Left lung (tissue), 10 donors: Measurements from ENCODE around the gene PTGDR2. TPM values are rescaled to one million over a fixed set of nuclear protein-coding genes. Genes with fewer than 3 reads are reported as not detected.
A peak's percentile ranks its signal among the peaks of the same experiment; 100 is the strongest.

Source experiments
- ATAC-seq: fragments of 200-7000 bp; cut with Tn5 transposase; one replicate; pipeline ENCODE4 v1.9.1; 2020; ENCODE audit warnings: moderate library complexity
- DNase-seq, 4 donors: peaks; one replicate each; pipeline ENCODE4 v3.0.0-alpha.2; 2013 to 2020
- H3K27ac ChIP-seq, 2 donors: fragments of 200-600 bp; sonication (generic) in 1 of 2; one replicate each; pipeline versions ENCODE4 v1.5.0 to v1.8.0; 2020 to 2021
- H3K27me3 ChIP-seq, 2 donors: fragments of 200-600 bp; sonication (generic) in 1 of 2; one replicate each; pipeline versions ENCODE4 v1.5.0 to v1.8.0; 2020 to 2021
- H3K36me3 ChIP-seq, 2 donors: fragments of 200-600 bp; sonication (generic) in 1 of 2; one replicate each; pipeline versions ENCODE4 v1.5.0 to v1.8.0; 2020 to 2021
- H3K4me1 ChIP-seq, 2 donors: fragments of 200-600 bp; one replicate each; pipeline ENCODE4 v1.8.0; 2021
- H3K4me3 ChIP-seq, 2 donors: fragments of 200-600 bp; sonication (generic) in 1 of 2; one replicate each; pipeline versions ENCODE4 v1.5.0 to v1.8.0; 2020 to 2021; ENCODE audit warnings: mild to moderate bottlenecking in 1 of 2
- H3K9me3 ChIP-seq, 2 donors: fragments of 200-600 bp; sonication (generic) in 1 of 2; one replicate each; pipeline versions ENCODE4 v1.5.0 to v1.8.0; 2020 to 2021
- intact Hi-C, 2 donors: fragments of 100-400 bp; cut with DNase I; formaldehyde crosslinking; loops; one replicate each; pipeline versions ENCODE4 v1.11.2 to v1.14.2; 2022
- polyA plus RNA-seq, 6 donors: library from polyadenylated mRNA; unstranded; fragments of 120-200 nt; gene quantifications; one replicate each; pipeline ENCODE4 v1.2.1, GENCODE V29; 2013; ENCODE audit not compliant: insufficient read length in 6 of 6
- total RNA-seq, 2 donors: library from RNA; stranded (reverse); fragmentation: NEBNext Ultra II Directional; extraction: Animal tissue kit (Norgen Biotek cat#: 25700); gene quantifications; one replicate each; pipeline ENCODE4 v1.2.1, GENCODE V29; 2021
- TF ChIP-seq, protein P1 (sequence below), 2 donors: fragments of 200-600 bp; sonication (generic) in 1 of 2; IDR thresholded peaks; one replicate each; pipeline versions ENCODE4 v1.5.0 to v1.8.0; 2021; ENCODE audit warnings: antibody characterized with exemption in 2 of 2
- donor health status: DM: no; HTN: yes; CAD: no.
- donor health status: DM: no; HTN: no; CAD: no.

The PTGDR2 gene
- total and polyA plus RNA-seq, 8 donors = 0.17 to 0.41 (median 0.21) TPM; not detected in 1

DNA sequence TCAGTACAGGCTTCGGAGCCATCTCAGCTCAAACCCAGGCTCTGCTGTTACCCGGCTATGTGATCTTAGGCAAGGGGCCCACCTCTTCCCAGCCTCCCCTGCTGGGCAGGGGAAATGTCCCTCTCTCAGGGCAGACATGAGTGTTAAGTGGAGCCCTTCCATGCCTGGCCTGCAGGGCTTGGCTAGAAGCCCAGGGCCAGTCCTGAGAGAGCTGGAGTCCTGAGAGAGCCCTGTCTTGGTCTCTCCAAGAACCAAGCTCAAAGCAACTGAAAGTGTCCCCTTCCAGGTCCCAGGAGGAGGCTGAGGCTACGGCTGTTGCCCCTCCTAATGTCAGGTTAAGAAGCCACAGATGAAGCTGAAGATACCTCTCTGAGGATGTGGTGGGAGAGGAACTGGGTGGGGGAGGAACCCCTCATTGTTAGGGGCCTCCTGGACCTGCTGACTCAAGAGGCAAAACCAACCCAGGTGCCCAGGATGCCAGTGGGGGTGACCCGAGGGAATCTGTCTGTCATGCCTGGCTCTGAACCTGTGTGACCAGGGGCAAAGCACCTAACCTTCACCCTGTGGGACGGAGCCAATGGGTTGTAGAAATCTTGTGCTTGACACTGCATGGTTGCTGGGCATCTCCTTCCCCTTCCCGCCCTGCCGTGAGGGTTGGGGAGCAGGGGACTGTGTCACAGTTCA lies 15.8 kb upstream of the PTGDR2 start:
- H3K4me3 ChIP-seq = no peak overlapping the region
- TF ChIP-seq, protein P1, sequence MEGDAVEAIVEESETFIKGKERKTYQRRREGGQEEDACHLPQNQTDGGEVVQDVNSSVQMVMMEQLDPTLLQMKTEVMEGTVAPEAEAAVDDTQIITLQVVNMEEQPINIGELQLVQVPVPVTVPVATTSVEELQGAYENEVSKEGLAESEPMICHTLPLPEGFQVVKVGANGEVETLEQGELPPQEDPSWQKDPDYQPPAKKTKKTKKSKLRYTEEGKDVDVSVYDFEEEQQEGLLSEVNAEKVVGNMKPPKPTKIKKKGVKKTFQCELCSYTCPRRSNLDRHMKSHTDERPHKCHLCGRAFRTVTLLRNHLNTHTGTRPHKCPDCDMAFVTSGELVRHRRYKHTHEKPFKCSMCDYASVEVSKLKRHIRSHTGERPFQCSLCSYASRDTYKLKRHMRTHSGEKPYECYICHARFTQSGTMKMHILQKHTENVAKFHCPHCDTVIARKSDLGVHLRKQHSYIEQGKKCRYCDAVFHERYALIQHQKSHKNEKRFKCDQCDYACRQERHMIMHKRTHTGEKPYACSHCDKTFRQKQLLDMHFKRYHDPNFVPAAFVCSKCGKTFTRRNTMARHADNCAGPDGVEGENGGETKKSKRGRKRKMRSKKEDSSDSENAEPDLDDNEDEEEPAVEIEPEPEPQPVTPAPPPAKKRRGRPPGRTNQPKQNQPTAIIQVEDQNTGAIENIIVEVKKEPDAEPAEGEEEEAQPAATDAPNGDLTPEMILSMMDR (IDR thresholded peaks at IDR 0.05) = no peak
- peaks cover 0 to 7% of the 10 kb centered on the region in 2 donors for H3K27me3 ChIP-seq
- H3K4me1 ChIP-seq = peaks cover 0 to 14% of the 10 kb centered on the region in 2 donors
- intact Hi-C loops = no loop called here
- ATAC-seq (peak; percentile 64), DNase-seq (no peak)
- H3K36me3 ChIP-seq = no peaks in the 10 kb centered on the region
- H3K27ac ChIP-seq = no peak overlapping the region
- no peaks in the 10 kb centered on the region for H3K9me3 ChIP-seq

DNA sequence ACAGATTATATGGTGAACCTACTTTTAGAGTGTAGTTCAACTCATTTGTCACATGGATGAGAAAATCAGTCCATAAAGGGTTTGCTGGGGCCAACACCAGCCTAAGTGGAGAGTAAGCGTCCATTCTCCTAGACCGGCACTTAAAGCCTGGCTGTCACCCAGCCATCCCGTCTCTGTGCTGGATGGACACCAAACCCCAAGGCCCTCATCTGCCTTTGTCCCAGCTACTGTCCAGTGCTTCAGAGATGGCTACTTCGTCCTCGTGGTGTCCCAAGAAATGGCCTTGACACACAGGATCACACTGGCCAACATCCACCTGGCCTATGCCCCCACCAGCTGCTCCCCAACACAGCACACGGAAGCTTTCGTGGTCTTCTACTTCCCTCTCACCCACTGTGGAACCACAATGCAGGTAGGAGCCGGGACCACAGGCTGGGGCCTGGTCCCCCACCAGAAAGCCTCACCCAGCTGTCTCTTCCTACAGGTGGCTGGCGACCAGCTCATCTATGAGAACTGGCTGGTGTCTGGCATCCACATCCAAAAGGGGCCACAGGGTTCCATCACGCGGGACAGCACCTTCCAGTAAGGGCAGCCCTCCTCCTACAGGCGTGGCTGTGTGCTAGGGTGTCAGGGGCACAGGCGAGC lies 15.1 kb upstream of the PTGDR2 start:
- intact Hi-C loops = no loop called here
- H3K9me3 ChIP-seq = no peaks in the 10 kb centered on the region
- H3K27me3 ChIP-seq = peaks cover 0 to 7% of the 10 kb centered on the region in 2 donors
- DNase-seq (no peak), ATAC-seq (no peak)
- no peaks in the 10 kb centered on the region for H3K36me3 ChIP-seq
- H3K4me3 ChIP-seq = no peak overlapping the region
- TF ChIP-seq, protein P1 (IDR thresholded peaks at IDR 0.05) = no peak
- no peak overlapping the region for H3K27ac ChIP-seq
- peaks cover 0 to 14% of the 10 kb centered on the region in 2 donors for H3K4me1 ChIP-seq

DNA sequence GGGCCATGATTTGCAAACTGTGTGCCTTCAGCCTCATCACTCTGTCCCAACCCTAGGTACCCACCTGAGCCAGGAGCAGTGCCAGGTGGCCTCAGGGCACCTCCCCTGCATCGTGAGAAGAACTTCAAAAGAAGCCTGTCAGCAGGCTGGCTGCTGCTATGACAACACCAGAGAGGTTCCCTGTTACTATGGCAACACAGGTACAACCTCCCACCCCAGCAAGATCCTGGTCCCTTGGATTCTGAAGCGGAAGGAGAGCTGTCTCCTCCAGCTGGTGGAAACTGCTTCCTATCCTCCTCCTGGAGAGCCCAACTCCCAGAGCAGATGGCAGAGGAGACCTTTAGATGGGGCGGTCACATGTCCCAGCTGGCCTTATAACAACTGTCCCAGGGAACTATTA lies 14.5 kb upstream of the PTGDR2 start:
- H3K4me3 ChIP-seq = no peak overlapping the region
- intact Hi-C loops = no loop called here
- no peak overlapping the region for H3K27ac ChIP-seq
- H3K36me3 ChIP-seq = no peaks in the 10 kb centered on the region
- H3K9me3 ChIP-seq = no peaks in the 10 kb centered on the region
- H3K4me1 ChIP-seq = peaks cover 0 to 14% of the 10 kb centered on the region in 2 donors
- TF ChIP-seq, protein P1 (IDR thresholded peaks at IDR 0.05) = no peak
- no peak for DNase-seq
- no peak for ATAC-seq
- H3K27me3 ChIP-seq = peaks cover 0 to 7% of the 10 kb centered on the region in 2 donors

DNA sequence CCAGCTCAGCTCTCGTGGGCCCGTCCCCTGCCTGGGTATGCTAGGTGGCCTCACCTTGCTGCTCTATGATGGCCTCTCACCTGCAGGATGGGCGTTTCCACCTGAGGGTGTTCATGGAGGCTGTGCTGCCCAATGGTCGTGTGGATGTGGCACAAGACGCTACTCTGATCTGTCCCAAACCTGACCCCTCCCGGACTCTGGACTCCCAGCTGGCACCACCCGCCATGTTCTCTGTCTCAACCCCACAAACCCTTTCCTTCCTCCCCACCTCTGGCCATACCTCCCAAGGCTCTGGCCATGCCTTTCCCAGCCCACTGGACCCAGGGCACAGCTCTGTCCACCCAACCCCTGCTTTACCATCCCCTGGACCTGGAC lies 13.7 kb upstream of the PTGDR2 start:
- Histone ChIP-seq H3K4me1 (peaks cover 0 to 14% of the 10 kb centered on the region in 2 donors), H3K27ac (no peak overlapping the region), H3K27me3 (peaks cover 0 to 7% of the 10 kb centered on the region in 2 donors), H3K9me3 (no peaks in the 10 kb centered on the region), H3K36me3 (no peaks in the 10 kb centered on the region), H3K4me3 (no peak overlapping the region)
- intact Hi-C loops = no loop called here
- TF ChIP-seq, protein P1 (IDR thresholded peaks at IDR 0.05) = no peak
- DNase-seq (no peak), ATAC-seq (no peak)

DNA sequence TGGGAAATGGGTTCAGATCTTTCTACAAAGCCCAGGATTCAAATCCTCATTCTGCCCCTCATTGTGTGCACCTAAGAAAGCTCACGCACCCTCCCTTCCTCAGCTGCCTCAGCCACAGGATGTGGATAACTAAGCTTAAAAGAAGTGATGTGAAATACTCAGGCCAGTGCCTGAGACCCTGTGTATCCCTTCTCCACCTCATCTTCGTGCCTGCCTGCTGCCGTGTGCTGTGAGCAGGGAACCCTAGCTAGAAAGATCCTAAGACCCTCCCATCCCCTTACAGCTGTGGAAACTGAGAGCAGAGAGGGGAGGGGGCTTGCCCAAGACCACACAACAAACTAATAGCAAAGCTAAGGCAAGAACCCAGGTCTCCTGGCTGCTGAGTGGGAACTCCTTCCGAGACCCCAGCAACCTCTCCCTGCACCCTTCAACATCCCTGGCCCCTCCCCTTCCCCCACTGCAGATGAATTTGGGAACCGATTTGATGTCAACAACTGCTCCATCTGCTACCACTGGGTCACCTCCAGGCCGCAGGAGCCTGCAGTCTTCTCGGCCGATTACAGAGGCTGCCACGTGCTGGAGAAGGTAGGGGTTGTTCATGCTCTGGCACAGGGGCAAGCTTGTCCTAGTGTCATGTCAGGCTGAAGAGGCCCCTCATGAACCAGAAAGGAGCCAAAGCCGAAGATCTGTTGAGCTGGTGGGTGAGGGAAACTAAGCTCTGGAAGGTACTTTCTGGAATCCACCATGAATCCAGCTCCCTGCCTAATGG lies 13.1 kb upstream of the PTGDR2 start:
- DNase-seq (no peak), ATAC-seq (no peak)
- peaks cover 0 to 7% of the 10 kb centered on the region in 2 donors for H3K27me3 ChIP-seq
- TF ChIP-seq, protein P1 (IDR thresholded peaks at IDR 0.05) = no peak
- intact Hi-C loops = no loop called here
- H3K4me3 ChIP-seq = no peak overlapping the region
- peaks cover 0 to 14% of the 10 kb centered on the region in 2 donors for H3K4me1 ChIP-seq
- no peak overlapping the region for H3K27ac ChIP-seq
- no peaks in the 10 kb centered on the region for H3K9me3 ChIP-seq
- no peaks in the 10 kb centered on the region for H3K36me3 ChIP-seq
